K562 (cell line): ENCODE measurements around the gene AGO1. TPM values are rescaled to one million over a fixed set of nuclear protein-coding genes. Genes with fewer than 3 reads are reported as not detected.

Source experiments
- BCL6 ChIP-seq: fragments of 250-450 bp; sonication (Bioruptor Pico); IDR thresholded peaks from 2 replicates; pipeline ENCODE4 v1.4.0; 2020
- BCOR ChIP-seq: fragments of 450-650 bp; IDR thresholded peaks from 2 replicates; pipeline ENCODE4 v1.6.1; 2016
- CEBPB ChIP-seq: fragments of 450-650 bp; IDR thresholded peaks from 2 replicates; pipeline ENCODE4 v1.6.1; 2016; ENCODE audit warnings: missing genetic modification characterization, missing compliant biosample characterization
- CREB1 ChIP-seq, 2 experiments: sonication (generic) in 1 of 2; formaldehyde crosslinking in 1 of 2; IDR thresholded peaks; 2 replicates each; pipeline versions ENCODE4 v1.6.1 to v1.8.0; 2012 to 2022; ENCODE audit warnings: inconsistent platforms in 1 of 2, mild to moderate bottlenecking in 1 of 2, missing genetic modification reagents in 1 of 2, moderate library complexity in 1 of 2
- FOXK2 ChIP-seq, 2 experiments: fragments of 450-650 bp; IDR thresholded peaks in 1 of 2; conservative IDR thresholded peaks in 1 of 2; 2 replicates each; pipeline ENCODE4 v1.6.1; 2016; ENCODE audit warnings: low read depth in 2 of 2, mild to moderate bottlenecking in 1 of 2
- KDM4B ChIP-seq, 2 experiments: fragments of 450-650 bp in 1 of 2; sonication (generic) in 1 of 2; IDR thresholded peaks; 2 replicates each; pipeline ENCODE4 v1.6.1; 2016 to 2017; ENCODE audit warnings: borderline replicate concordance in 2 of 2, antibody characterized with exemption in 1 of 2, low read depth in 1 of 2, mild to moderate bottlenecking in 1 of 2
- KLF16 ChIP-seq: IDR thresholded peaks from 2 replicates; pipeline ENCODE4 v1.6.1; 2016; ENCODE audit warnings: antibody characterized with exemption
- NCOA4 ChIP-seq: fragments of 450-650 bp; IDR thresholded peaks from 2 replicates; pipeline ENCODE4 v1.6.1; 2018; ENCODE audit warnings: mild to moderate bottlenecking; ENCODE audit not compliant: partially characterized antibody
- NFE2L1 ChIP-seq: fragments of 450-650 bp; IDR thresholded peaks from 2 replicates; pipeline ENCODE4 v1.6.1; 2016; ENCODE audit warnings: missing genetic modification characterization, low read depth, mild to moderate bottlenecking, missing compliant biosample characterization, moderate library complexity, borderline replicate concordance
- NR1H2 ChIP-seq: sonication (generic); formaldehyde crosslinking; IDR thresholded peaks from 2 replicates; pipeline ENCODE4 v1.4.0; 2020; ENCODE audit warnings: mild to moderate bottlenecking, missing genetic modification reagents
- NRF1 ChIP-seq, 2 experiments: fragments of 450-650 bp; IDR thresholded peaks in 1 of 2; conservative IDR thresholded peaks in 1 of 2; 2 replicates each; pipeline ENCODE4 v1.6.1; 2014; ENCODE audit warnings: mild to moderate bottlenecking in 2 of 2
- RBM39 ChIP-seq: fragments of 200-400 bp; formaldehyde crosslinking; optimal IDR thresholded peaks from 2 replicates; pipeline ENCODE3; 2018; ENCODE audit warnings: low read depth, low read length
- SMAD1 ChIP-seq: fragments of 150-350 bp; IDR thresholded peaks from 2 replicates; pipeline ENCODE4 v1.6.1; 2014; ENCODE audit warnings: low read length, low read depth; ENCODE audit not compliant: partially characterized antibody
- XRCC4 ChIP-seq: IDR thresholded peaks from one replicate; pipeline ENCODE4 v1.6.1; 2011; ENCODE audit not compliant: insufficient read depth, insufficient read length; ENCODE audit errors: extremely low read depth
- XRCC5 ChIP-seq: fragments of 200-400 bp; formaldehyde crosslinking; IDR thresholded peaks from 2 replicates; pipeline ENCODE4 v1.6.1; 2017; ENCODE audit warnings: low read depth, mild to moderate bottlenecking, low read length
- ZBTB1 ChIP-seq: sonication (generic); formaldehyde crosslinking; IDR thresholded peaks from 2 replicates; pipeline ENCODE4 v1.8.1; 2023; ENCODE audit warnings: missing genetic modification reagents, low read depth, mild to moderate bottlenecking, borderline replicate concordance
- ZFX ChIP-seq: sonication (generic); formaldehyde crosslinking; IDR thresholded peaks from 2 replicates; pipeline ENCODE4 v1.8.0; 2022; ENCODE audit warnings: mild to moderate bottlenecking, missing genetic modification reagents, moderate library complexity
- ZNF311 ChIP-seq: fragments of 250-450 bp; sonication (Bioruptor Pico); IDR thresholded peaks from 2 replicates; pipeline ENCODE4 v1.4.0; 2020; ENCODE audit warnings: mild to moderate bottlenecking, moderate library complexity
- ZNF507 ChIP-seq: conservative IDR thresholded peaks from 2 replicates; pipeline ENCODE4 v1.6.1; 2017; ENCODE audit warnings: missing genetic modification characterization, missing compliant biosample characterization
- ZNF583 ChIP-seq: fragments of 250-450 bp; sonication (Bioruptor Pico); IDR thresholded peaks from 2 replicates; pipeline ENCODE4 v1.4.0; 2020
- ZNF609 ChIP-seq: sonication (generic); formaldehyde crosslinking; IDR thresholded peaks from 2 replicates; pipeline ENCODE4 v1.8.1; 2023; ENCODE audit warnings: missing genetic modification reagents, mild to moderate bottlenecking, borderline replicate concordance
- polyA plus RNA-seq, 8 experiments: library from polyadenylated mRNA; depleted of rRNA in 4 of 8; stranded (reverse) in 5 of 8; unstranded in 3 of 8; fragments of >200 nt; fragmentation: Nextera tagmentation in 2 of 8; fragmentation: Illumina TruSeq in 1 of 8; extraction: Ambion mirVana in 2 of 8; extraction: Trizol in 1 of 8; gene quantifications; 2 replicates each; pipeline versions ENCODE4 v1.2.1 to v1.2.3, GENCODE V29; 2011 to 2014; ENCODE audit warnings: inconsistent platforms in 1 of 8, missing spikeins in 1 of 8
- total RNA-seq, 7 experiments: library from RNA; depleted of rRNA in 6 of 7; stranded (reverse); fragments of >200 nt in 6 of 7; fragmentation: Illumina TruSeq in 2 of 7; extraction: Trizol in 2 of 7; gene quantifications; 2 replicates each; pipeline versions ENCODE4 v1.2.1 to v1.2.3, GENCODE V29; 2011 to 2021; ENCODE audit warnings: low replicate concordance in 1 of 7
- TF ChIP-seq, protein P1 (sequence below): IDR thresholded peaks from 2 replicates; pipeline ENCODE4 v1.6.1; 2014; ENCODE audit warnings: antibody characterized with exemption
- TF ChIP-seq, protein P2 (sequence below): fragments of 250-450 bp; sonication (Bioruptor Pico); IDR thresholded peaks from 2 replicates; pipeline ENCODE4 v1.4.0; 2020; ENCODE audit warnings: mild to moderate bottlenecking

Gene AGO1
- total and polyA plus RNA-seq, 9 of the 15 experiments (the other 6 are each of a cell fraction or from before 2014, with no cell fraction given): 7.3 to 64.2 (median 26.0) TPM

DNA sequence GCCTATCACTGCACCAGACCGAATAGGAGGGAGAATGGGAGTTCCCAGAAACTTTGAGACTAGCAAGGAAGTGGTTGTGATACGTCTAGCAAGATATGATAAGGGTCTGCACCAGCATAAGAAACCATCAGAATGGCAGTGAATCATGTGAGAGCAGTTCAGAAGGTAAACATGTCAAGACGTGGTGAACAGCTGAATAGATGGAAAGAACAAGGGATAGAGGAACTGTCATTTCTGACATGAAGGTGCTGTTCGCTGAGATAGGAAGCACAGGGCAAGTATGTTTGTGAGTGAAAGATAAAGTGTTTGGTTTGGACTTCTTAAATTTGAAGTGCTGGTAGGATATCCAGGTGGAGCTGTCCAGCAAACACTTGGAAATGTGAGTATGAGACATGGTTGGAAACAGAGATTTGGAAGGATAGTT lies 1.1 kb upstream of the AGO1 start (continued):
- no peak for TF ChIP-seq XRCC5
- TF ChIP-seq NRF1 (conservative IDR thresholded peaks at IDR 0.05 in 1 of 2, IDR thresholded peaks at IDR 0.05 in 1 of 2): no peak
- TF ChIP-seq, protein P1, sequence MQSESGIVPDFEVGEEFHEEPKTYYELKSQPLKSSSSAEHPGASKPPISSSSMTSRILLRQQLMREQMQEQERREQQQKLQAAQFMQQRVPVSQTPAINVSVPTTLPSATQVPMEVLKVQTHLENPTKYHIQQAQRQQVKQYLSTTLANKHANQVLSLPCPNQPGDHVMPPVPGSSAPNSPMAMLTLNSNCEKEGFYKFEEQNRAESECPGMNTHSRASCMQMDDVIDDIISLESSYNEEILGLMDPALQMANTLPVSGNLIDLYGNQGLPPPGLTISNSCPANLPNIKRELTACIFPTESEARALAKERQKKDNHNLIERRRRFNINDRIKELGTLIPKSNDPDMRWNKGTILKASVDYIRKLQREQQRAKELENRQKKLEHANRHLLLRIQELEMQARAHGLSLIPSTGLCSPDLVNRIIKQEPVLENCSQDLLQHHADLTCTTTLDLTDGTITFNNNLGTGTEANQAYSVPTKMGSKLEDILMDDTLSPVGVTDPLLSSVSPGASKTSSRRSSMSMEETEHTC: peak; percentile 73; the same call in 1 of the 2 replicates
- no peak; the same call in 1 of the 2 replicates for TF ChIP-seq NR1H2 (CRISPR knock-in tag)
- TF ChIP-seq XRCC4: no peak
- TF ChIP-seq, protein P2, sequence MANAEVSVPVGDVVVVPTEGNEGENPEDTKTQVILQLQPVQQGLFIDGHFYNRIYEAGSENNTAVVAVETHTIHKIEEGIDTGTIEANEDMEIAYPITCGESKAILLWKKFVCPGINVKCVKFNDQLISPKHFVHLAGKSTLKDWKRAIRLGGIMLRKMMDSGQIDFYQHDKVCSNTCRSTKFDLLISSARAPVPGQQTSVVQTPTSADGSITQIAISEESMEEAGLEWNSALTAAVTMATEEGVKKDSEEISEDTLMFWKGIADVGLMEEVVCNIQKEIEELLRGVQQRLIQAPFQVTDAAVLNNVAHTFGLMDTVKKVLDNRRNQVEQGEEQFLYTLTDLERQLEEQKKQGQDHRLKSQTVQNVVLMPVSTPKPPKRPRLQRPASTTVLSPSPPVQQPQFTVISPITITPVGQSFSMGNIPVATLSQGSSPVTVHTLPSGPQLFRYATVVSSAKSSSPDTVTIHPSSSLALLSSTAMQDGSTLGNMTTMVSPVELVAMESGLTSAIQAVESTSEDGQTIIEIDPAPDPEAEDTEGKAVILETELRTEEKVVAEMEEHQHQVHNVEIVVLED: no peak
- no peak for TF ChIP-seq NCOA4
- peak; percentile 43; the same call in 1 of the 2 replicates for TF ChIP-seq KLF16
- TF ChIP-seq CEBPB (tag): no peak
- no peak for TF ChIP-seq NFE2L1 (tag)
- TF ChIP-seq SMAD1: no peak
- no peak for TF ChIP-seq ZNF507
- TF ChIP-seq BCOR: peak; percentile 61; the same call in 1 of the 2 replicates
- TF ChIP-seq ZFX: no peak
- no peak for TF ChIP-seq RBM39
- TF ChIP-seq ZBTB1 (CRISPR knock-in tag): no peak
- TF ChIP-seq BCL6 (CRISPR knock-in tag): no peak
- TF ChIP-seq FOXK2 (conservative IDR thresholded peaks at IDR 0.05 in 1 of 2, IDR thresholded peaks at IDR 0.05 in 1 of 2; ENCODE audit: low read depth in 2 of 2): peak; percentile 99 to 100
- no peak for TF ChIP-seq ZNF609
- TF ChIP-seq ZNF311 (CRISPR knock-in tag): no peak
- no peak for TF ChIP-seq KDM4B (IDR thresholded peaks at IDR 0.05; ENCODE audit: borderline replicate concordance in 2 of 2, low read depth in 1 of 2)
- no peak for TF ChIP-seq ZNF583 (CRISPR knock-in tag)
- TF ChIP-seq CREB1 (IDR thresholded peaks at IDR 0.05): peak; percentile 42
- peak; percentile 43; the same call in 1 of the 2 replicates for TF ChIP-seq CREB1 (CRISPR knock-in tag; IDR thresholded peaks at IDR 0.05)
